Suppressor macrophage (primary cell): ENCODE results near the gene USP11.

Experiments used
- DNase-seq, 4 experiments: peaks; one replicate each; pipeline ENCODE4 v3.0.0-alpha.2; 2020 to 2022

The USP11 gene

GRCh38 chrX:47226071-47226470 is 6.7 kb upstream of the USP11 start:
- no peak for DNase-seq

- no peak for DNase-seq
These were observed 6.1 kb upstream of the USP11 start for GRCh38 chrX:47226531-47227333.

GRCh38 chrX:47227334-47227583 is 5.5 kb upstream of the USP11 start:
- no peak for DNase-seq

GRCh38 chrX:47228550-47229270 is 4.1 kb upstream of the USP11 start:
- DNase-seq = no peak

DNA sequence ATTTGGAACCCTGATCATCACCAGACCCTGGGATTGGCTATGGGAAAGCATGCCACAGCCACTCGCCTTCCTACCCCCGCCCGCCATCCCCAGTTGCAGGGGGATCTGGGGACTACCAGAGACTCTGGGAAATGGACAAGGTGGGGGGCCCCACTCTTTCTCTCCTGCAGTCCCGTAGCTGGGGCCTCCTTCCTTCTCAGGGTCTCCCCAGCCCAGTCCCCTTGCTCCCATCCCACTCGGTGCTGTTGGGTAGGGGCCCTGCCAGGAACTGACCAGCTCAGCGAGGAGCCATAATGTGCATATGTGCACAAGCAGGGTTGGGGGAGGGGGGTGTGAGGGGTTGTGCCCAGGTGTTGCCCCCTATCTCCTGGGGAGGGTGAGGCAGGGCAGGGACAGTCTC is 3.4 kb upstream of the USP11 start:
- no peak for DNase-seq

DNA sequence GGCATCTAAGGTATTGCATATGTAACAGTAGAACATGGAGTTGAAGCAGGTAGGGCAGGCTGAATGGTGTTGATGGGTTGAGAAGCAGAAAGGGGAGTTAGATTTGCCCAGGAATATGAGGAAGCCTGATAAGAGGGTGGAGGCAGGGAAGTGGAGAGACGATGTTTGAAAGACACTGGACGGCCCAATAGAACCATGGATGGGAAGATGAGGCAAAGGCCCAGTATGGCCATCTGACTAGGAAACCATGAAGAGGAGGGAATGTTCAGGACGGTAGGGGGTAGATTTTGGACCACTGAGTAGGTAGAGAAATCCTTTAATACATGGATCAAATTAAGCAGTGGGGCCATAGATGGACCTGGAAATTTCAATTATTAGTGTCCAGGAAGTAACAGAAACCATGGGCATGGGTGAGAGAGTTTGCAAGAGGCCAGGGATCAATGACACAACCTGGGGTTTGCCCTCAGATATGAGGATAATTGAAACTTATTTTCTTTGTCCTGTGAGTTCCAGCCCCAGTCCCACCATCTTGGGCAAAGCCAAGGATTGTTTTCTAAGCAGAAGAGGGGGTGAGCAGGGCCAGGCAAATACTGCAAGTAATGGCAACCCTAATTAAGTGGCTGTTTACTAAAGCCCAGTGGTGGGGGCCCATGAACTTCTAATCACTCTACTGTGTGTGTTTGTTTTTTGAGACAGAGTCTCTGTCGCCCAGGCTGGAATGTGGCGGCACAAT is 2.5 kb upstream of the USP11 start:
- no peak for DNase-seq

DNA sequence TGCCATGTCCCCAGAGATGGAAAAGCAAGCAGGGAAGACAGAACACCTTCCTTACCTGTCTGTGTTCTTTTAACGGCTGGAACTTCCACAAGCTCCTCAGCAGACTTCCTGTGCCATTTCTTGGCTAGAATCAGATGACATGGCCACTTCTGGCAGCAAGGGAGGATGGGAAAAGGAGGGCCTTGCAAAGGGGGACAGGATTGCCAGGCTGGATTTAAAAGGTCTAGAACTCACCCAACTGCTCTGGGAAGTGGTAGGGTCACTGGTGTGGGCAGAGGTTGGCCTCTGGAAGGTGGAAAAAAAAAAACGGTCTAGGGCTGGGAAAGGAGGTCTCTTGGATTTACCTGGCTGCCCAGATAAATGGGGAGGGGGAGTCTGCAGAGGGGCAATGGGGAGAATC is 1.6 kb upstream of the USP11 start:
- no peak for DNase-seq

GRCh38 chrX:47232197-47232802 is 509 bp upstream of the USP11 start:
- DNase-seq = peak in 1 of 4 experiments; percentile 7

DNA sequence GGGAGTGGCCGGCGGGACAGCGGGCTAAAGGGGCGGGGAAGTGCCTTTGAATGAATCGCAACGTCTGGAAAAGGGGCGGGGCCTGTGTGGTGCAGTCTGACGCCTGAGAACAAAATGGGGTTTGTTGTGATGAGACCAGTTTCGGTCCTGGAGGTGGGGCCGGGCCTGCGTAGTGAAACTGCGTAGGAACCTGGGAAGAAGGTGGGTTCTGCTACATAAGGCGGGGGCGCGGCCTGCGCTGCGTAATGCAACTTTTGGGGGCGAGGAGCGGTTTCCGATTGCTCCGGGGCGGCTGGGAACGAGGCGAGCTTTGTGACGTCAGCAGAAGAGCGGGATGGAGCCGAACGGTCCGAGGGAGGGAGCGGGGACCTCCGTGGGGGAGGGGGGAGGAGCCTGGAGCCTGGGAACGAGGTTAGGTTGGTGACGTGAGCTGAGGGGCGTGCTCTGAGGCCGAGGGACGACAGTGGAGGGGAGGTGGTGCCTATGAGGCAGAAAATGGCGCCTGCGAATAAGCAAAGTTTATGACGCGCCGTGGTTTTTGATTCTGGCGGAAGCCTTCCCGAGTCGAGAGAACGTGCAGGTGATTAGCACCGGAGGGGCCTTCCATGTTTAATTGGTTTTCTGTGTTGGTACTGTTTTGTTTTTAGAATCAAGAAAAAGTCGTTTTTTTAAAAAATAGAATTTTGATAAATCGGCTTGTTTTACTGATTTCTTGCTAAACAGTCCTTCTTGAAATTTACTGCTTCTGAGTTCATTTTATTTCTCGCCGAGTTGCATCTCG is 714 bp downstream of the USP11 start:
- DNase-seq = peak; percentile 94 to 96 (median 95)

DNA sequence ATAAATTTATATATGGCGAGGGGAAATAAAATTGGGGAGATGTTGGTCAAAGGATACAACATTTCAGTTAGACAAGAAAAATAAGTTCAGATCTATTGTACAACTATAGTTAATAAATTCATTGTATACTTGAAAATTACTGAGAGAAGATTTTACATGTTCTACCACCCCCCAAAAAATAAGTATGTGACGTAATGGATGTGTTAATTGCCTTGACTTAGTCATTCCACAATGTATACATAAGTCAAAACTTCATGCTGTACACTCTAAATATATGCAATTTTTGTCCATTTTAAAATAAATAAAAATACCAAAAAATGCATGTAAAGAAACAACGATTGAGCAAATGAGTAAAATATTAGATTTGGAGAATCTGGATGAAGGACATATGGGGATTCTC is 1.8 kb downstream of the USP11 start:
- DNase-seq = peak in 1 of 4 experiments; percentile 4

- DNase-seq = no peak
These were observed 2.9 kb downstream of the USP11 start for GRCh38 chrX:47235691-47236103.

DNA sequence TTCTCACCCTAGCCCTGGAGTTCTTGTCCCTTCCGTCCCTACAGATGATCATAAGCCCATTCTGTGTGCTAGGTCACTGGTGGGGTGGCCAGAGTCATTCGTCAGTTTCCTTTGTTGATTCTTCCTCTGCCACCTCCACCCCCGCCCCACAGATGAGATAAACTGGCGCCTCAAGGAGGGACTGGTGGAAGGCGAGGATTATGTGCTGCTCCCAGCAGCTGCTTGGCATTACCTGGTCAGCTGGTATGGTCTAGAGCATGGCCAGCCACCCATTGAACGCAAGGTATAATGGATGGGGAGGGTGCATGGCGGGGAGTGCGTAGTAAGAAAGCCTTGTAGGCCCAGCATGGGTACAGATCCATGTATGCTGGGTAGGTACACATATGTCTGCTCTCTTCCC is 6.4 kb downstream of the USP11 start:
- no peak for DNase-seq

DNA sequence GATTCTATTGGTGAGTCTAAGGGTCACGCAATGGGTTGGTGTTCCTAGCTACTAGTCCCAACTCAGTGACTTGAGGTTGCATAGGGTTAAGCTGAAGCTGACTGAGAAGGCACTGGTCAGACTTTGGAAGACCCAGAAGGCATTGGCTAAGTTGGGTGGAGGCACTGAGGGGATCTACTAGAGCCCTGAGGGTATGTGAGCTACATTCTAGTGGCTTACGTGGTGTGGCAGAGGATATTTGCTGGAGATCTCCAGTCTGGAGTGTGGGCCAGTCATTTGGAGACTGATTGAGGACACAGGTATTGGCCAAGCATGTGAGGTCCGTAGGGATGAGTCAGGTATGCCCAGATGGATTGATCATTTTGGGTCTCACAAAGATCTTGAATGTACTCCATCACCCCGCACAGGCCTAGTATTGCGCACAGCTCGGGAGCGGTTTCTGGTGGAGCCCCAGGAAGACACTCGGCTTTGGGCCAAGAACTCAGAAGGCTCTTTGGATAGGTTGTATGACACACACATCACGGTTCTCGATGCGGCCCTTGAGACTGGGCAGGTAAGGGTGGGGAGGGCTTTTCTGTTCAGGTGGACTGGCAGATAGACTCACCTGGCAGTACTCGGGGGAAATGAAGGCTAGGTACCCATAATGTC is 7.2 kb downstream of the USP11 start:
- no peak for DNase-seq

DNA sequence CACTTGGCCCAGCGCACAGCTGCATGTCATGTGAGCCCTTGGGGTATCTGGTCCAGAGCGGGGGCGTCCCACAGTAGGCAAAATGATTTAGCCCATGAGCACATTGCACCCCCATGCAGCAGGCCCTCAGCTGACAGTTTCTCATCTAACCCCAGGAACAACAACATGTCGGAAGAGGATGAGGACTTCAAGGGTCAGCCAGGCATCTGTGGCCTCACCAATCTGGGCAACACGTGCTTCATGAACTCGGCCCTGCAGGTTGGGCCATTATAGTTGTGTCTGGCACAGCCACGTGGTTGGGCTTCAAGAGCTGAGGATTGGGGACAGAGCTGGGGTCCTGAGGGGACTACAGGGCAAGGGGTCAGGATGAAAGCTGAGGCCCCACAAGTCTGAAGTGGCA is 7.8 kb downstream of the USP11 start:
- no peak for DNase-seq

DNA sequence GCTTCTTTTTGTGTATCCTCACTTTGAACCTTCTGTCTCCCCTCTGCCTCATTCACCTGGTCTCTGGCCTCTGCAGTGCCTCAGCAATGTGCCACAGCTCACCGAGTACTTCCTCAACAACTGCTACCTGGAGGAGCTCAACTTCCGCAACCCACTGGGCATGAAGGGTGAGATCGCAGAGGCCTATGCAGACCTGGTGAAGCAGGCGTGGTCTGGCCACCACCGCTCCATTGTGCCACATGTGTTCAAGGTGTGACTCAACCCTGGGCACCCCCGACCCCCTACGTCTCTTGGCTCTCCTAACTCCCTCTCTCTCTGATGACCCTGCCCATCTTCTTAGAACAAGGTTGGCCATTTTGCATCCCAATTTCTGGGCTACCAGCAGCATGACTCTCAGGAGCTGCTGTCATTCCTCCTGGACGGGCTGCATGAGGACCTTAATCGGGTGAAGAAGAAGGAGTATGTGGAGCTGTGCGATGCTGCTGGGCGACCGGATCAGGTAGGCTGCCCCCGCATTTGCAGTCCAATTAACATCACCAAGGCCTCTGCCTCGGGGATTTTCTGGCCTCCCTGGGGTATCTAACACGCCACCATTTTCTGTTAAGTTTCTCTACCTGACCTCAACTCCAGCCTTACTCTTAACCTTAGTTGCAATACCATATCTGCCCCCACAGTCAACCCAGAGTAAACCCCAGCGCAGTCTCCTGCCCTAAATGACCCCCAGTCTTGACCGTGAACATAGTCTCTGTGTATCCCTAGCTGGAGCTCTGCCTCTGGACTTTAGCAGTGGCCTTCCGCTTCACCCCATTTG is 8.6 kb downstream of the USP11 start:
- DNase-seq = no peak

GRCh38 chrX:47242321-47242720 is 9.5 kb downstream of the USP11 start:
- DNase-seq = no peak

GRCh38 chrX:47243351-47243750 is 10.5 kb downstream of the USP11 start:
- no peak for DNase-seq

- DNase-seq = no peak
These were observed 11.9 kb downstream of the USP11 start for GRCh38 chrX:47244676-47245075.

DNA sequence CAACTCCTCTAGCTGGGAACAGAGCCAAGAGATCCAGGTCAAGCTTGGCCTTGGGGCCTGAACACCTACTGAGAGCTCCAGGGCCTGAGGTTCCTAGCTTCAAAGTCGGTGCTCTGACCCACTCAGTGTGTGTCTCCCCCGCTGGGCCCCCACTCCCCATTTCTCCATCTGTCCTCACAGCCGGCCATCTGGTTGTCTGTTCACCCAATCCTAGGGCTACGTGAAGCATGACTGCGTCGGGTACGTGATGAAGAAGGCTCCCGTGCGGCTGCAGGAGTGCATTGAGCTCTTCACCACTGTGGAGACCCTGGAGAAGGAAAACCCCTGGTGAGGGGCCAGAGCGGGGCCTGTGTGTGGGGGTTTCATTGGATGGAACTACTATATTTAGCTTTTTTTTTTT is 12.3 kb downstream of the USP11 start:
- DNase-seq = no peak

DNA sequence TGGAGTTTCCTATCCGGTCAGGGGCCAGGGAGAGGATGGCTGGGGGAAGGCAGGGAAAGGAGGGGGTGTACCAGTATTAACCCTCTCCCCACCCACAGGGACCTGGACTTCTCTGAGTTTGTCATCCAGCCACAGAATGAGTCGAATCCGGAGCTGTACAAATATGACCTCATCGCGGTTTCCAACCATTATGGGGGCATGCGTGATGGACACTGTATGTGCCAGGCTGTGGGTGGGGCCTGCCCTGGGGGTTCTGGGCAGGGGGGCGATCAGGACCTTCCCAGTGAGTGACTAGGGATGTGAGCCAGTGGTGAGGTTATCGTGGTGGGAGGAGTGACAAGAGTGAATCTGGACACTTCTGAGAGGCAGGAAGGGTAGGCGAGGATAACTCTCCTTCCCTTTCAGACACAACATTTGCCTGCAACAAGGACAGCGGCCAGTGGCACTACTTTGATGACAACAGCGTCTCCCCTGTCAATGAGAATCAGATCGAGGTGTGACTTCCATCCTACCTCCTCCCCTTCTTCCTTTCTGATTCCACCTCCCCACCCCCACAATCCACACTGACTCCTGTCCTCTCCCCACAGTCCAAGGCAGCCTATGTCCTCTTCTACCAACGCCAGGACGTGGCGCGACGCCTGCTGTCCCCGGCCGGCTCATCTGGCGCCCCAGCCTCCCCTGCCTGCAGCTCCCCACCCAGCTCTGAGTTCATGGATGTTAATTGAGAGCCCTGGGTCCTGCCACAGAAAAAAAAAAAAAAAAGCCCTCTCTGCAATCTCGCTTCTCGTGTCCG is 14.6 kb downstream of the USP11 start:
- DNase-seq = peak in 1 of 4 experiments; percentile 19
